ENCODE measurements around the gene ARF5. TPM values are rescaled to one million over a fixed set of nuclear protein-coding genes. Genes with fewer than 3 reads are reported as not detected.
"Not testable (repeated sequence)": the region's sequence is repeated elsewhere in the genome, so short reads cannot be mapped to it uniquely, and the experiment has no call there.

Gene ARF5
- 252 and 308 TPM in 2 replicates for total RNA-seq (2014; rRNA removed; shearing (Covaris generic))

DNA sequence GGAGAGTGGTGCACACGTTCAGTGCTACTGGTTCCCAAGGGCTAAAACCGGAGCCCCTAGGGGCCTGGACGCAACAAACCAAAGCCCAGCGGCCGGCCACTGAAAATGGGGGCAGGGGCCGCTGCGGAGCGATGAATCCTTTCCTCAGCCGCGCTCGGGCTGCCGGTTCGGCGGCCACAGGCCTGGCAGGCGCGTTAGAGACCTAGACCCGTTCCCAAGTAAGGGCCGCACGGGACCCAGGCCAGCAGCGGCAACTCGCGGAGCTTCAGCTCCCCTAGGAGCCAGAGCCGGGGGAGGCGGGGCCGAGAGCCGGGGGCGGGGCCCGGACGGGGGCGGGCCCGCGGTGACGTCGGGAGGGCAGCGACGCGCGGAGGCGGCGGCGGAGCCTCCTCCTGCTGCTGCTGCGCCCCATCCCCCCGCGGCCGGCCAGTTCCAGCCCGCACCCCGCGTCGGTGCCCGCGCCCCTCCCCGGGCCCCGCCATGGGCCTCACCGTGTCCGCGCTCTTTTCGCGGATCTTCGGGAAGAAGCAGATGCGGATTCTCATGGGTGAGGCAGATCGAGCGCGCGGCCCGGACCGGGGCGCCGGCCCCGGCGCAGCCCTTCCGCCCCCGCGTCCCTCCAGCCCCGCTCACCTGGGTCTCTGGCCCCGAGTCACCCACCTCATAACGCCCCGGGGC is at the start of gene ARF5:
Gene ARF5, plus strand, starts transcription at position 393 of the 678 bp plus-strand sequence. Its CDS starts 88 bp downstream, at position 481.
- DNase-seq (ENCODE audit: low read depth): peak; percentile 81

DNA sequence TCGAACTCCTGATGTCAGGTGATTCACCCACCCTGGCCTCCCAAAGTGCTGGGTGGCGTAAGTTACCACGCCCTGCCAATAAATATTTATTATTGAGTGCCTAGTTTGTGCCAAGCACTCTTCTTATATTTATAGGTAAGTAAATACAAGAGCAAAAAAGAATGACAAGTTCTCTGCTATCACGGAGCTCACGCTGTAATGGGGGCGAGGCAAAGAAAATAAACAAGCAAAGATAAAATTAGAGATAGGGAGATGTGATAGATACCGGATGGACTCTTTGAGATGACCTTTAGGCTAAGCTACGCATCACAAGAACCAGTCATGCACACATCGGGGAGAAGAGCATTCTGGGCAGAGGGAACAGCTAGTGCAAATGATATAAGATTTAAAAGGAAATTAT is 49.1 kb upstream of the ARF5 start:
- DNase-seq (ENCODE audit: low read depth): no peak

DNA sequence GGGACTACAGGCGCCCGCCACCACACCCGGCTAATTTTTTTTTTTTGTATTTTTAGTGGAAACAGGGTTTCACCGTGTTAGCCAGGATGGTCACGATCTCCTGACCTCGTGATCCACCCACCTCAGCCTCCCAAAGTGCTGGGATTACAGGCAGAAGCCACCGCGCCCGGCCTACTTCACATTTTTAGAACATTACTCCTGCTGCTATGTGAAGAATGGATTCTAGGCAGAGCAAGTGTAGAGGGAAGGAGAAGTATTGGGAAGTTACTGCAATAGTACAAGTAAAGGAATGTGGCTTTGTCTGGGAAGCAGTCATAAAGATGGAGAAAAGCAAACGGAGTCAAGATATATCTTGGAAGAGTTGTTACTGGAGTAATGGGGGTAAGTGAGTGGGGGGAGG is 47.8 kb upstream of the ARF5 start:
- DNase-seq (ENCODE audit: low read depth): not testable (repeated sequence)

DNA sequence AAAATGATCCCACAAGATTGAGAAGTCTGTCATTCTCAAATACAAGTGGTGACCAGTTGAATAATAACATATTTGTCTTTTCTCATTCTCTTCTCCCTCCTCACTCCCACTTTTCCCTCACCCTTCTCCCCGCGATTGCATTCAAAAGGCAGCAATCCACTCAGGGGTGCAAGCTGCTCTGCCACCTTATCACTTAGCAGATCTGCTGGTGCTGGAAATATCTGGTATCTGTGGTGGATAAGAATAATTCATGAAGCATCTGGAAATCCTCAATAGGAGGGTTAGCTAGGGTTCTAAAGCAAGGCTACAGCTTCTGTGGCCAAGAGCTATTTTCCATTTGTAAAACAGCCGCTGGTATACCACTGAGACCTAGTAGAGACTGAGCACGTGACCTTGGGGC is 46.7 kb upstream of the ARF5 start:
- DNase-seq (ENCODE audit: low read depth): no peak

DNA sequence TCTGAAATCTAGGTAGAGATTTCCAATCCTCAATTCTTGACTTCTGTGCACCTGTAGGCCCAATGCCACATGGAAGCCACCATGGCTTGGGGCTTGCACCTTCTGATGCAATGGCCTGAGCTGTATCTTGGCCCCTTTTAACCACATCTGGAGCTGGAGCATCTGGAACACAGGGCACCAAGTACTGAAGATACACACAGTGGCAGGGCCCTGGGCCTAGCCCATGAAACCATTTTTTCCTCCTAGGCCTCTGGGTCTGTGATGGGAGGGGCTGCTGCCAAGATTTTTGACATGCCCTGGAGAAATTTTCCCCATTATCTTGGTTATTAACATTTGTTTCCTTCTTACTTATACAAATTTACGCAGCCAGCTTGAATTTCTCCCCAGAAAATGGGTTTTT is 41.9 kb upstream of the ARF5 start:
- no peak for DNase-seq (ENCODE audit: low read depth)

DNA sequence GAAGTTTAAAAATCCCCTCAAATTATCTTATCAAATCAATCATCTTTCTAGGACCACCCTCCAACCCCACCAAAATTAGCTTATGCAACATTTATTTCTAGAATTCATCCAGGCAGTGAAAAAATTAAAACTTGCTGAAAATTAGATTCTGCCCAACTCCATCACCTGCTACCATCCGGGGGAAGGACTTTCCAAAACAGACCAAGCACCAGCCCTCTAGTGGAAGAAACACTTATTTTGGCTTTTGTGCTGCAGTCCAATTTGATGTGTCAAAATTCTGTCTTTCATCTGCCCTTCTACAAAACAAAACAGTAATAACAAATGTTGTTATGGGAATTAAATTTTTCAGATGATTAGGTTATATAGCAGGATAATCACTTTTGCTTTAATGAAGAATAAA is 38.0 kb upstream of the ARF5 start:
- no peak for DNase-seq (ENCODE audit: low read depth)

DNA sequence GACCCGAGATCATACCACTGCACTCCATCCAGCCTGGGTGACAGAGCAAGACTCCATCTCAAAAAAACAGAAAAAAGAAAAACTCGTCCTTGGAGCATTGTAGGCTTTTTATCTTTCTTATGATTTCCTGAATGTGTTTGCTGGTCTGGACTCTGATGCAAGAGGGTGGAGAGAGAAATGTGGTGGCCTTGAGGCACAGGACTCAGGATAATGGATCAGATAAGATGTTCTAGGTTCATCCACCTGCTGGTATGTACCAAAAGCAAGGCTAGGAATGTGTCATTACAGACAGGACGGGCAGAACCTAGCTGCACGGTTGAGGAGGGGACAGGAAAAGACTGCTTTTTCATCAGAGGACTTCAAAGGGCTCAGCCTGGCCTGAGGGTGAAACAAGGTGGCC is 36.3 kb upstream of the ARF5 start:
- no peak for DNase-seq (ENCODE audit: low read depth)

DNA sequence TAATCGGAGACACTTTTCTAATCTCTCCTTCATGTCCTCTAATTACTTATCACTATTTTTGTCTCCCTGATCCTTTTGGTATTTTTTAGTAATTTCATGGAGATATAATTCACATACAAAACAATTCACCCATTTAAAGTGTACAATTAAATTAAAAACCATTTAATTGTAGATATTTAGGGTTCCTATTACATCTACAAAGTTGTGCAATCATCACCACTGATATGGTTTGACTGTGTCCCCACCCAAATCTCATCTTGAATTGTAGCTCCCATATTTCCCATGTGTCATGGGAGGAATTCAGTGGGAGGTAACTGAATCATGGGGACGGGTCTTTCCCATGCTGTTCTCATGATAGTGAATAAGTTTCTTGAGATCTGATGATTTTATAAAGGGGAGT is 31.8 kb upstream of the ARF5 start:
- no peak for DNase-seq (ENCODE audit: low read depth)

DNA sequence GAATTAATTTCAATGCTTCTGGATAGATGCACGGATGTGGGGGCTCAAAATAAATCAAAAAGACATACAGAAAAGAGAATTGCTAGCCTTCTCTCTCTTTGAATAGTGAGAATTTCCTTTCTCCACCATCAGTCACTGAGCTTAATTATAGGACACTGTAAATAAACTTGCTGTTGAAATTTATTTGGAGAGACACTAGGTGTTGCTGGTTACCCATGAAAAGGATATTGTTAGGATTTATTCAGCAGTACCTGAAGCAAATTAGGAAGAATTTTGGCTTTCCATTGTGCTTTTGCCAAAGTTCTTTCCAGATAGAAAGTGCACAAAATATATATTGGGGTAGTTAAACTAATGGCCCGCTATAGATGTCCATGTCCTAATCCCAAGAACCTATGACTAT is 30.4 kb upstream of the ARF5 start:
- no peak for DNase-seq (ENCODE audit: low read depth)

DNA sequence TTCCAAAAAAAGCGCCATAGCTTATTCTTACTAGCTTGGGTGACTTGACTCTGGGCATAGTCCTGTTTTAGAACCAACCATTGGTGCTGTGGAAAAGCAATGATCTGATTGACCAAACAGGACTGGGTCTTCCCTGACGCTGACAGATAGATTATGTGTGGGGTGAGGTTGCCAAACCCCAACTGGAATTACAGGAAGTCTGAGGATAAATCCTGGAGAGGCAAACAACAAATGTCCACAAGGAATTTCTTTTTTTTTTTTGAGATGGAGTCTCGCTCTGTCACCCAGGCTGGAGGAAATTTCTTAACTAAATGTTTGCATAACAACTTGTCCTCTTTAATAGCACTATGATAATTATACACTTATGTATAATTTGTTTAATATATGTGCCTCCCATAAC is 22.0 kb upstream of the ARF5 start:
- no peak for DNase-seq (ENCODE audit: low read depth)

DNA sequence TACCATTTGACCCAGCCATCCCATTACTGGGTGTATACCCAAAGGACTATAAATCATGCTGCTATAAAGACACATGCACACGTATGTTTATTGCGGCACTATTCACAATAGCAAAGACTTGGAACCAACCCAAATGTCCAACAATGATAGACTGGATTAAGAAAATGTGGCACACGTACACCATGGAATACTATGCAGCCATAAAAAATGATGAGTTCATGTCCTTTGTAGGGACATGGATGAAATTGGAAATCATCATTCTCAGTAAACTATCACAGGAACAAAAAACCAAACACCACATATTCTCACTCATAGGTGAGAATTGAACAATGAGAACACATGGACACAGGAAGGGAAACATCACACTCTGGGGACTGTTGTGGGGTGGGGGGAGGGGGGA is 20.2 kb upstream of the ARF5 start:
- DNase-seq (ENCODE audit: low read depth): not testable (repeated sequence)

DNA sequence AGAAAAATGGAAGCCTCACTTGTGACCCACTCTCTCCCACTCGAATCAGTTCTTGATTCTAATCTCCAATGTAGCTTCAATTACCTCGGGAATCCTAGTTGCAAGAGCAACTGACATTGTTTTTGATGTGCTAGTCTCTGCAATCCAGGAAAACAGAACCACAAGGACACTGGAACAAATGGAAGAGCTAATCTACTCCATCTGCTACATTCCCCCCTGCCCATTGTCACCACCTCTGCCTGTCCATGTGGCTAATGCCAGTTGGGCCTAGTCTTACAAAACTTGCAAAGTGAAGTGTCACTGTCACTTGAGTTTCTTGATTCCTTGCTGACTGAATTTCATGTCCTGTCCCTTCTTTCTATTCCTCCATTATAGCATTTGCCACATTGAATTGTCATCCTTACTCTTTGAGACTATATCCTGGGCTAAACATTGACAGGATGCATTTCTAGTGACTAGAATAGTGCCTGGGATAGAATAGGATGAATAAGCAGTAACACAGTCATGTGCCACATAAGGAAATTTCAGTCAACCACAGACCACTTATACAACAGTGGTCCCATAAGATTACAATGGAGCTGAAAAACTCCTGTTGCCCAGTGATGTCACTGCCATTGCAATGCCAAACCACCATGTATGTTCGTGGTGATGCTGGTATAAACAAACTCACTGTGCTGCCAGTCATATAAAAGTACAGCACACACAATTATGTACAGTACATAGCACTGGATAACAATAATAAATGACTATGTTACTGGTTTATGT is 16.3 kb upstream of the ARF5 start:
- no peak for DNase-seq (ENCODE audit: low read depth)

DNA sequence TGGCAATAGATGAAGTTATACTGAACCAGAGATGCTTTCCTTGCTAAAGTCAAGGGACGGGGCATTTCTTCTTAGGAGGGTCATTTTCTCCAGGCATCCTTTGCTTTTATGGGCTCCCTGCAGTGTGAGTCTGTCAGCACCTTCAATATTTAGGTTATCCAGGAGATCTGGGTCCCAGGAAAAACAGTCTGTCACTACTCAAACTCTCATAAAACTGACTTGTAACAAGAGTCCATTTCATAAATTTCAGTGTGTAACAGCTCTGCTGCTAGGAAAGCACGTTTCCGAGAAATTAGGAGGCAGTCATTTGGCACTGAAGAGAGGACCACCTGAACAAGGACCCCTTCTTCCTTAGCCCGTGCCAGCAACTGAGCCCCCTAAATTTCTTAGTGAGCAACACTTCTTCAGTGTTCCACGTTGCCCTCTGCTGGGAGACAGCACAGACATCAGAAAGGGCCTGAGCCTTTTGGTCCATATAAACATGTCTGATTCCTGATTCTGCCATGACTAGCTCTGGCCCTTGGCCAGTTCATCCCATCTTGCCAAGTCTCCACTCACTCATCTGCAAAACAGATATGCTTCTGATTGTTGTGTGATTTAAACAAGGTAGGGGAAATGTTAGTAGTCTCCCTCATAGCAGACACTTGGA is 10.1 kb upstream of the ARF5 start:
- DNase-seq (ENCODE audit: low read depth): peak; percentile 45

DNA sequence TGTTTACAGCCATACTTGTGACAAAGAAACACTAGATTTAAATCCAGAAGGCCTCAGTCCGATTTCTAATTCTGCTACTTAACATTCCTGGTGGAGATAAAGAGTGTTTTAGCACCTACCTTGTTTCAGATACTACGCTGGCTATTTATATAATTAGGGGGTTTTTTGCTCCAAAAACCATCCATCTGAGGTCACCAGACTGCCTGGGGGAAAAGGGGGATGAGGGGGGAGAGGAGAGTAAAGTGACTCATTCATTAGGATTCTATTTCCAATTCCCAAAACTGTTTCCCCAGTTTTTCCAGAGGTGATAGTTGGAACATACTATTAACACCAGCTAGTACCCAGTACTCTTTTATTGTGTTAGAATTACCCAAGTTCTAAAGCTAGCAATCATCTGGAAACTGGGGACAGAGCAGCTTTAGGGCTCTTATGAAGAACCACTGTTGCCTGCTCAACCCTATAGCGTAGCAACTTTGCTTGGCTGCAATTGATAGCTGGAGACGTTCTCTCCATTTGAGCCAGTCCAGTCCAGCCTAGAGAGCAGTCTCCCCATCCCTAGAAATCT is 9.4 kb upstream of the ARF5 start:
- DNase-seq (ENCODE audit: low read depth): peak; percentile 55

DNA sequence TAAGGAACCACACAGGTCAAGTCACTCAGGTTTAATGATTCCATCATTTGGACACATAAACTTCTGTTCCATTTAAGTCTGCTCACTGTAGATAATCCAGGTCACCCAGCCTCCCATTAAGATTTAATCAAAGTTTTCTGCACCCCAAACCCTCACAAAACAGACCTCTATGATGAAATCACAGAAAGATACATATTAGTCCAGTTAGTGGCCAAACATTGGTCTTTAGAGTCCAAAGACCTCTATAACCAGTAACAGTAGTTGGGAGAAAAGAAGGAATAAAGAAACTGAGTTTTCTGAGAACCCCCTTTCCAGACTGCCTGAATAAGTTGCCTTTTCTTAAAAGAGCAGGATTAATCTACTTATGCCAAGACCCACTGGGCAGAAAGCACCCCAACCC is 7.6 kb upstream of the ARF5 start:
- DNase-seq (ENCODE audit: low read depth): no peak

DNA sequence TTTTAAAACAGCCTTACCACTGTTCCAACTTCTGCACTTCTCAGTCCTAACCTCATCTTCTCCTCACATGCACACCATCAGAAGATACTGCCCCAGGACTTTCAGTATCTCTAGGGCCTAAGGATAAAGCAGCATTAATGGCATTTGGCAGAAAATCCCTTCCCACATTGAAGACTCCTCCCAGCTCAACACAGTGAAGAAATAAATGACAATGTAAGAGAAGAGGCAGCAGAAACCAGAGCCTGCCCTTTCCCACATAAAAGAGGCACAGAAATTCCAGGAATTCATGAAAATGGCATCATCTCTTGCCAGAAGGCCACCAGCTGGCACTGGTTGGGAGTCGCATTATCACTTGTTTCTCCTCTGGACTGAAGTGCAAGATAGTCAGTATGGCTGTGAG is 6.5 kb upstream of the ARF5 start:
- DNase-seq (ENCODE audit: low read depth): peak; percentile 39

DNA sequence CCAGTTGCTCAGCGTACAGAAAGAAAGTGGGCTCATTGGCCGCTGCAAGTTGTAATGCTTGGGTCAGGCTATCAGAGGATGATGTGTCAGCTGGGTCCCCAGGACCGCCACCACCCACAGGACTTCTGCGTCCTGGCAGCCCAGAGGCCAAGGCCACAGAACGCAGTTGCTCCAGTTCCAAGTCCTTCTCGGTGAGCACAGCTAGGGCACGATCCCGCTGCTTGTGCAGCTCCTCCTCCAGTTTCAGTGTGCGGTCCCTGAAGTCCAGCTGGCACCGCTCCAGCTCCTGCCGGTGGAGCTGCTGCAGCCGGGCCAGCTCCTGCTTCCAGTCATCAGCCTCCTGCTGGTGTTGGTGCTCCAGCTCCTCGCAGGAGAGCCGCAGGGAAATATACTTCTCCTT is 5.8 kb upstream of the ARF5 start:
- DNase-seq (ENCODE audit: low read depth): no peak

DNA sequence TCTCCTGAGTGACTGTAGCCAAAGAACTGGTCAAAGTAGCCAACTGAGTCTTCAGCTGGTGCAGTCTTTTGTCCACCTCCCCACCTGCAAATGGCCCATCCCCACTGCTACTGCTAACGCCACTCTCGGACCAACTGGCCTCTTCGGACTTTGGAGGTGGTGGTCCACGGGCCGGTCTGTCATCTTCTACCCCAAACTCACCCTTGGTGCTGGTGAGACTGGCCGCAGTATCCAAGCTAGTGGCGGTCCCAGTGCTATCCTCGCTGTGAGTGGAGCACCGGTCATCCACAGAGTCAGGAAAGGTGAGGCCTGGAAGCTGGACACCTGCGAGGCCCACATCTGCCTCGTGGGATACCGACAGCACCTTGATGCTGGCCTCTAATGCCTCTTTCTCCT is 3.6 kb upstream of the ARF5 start:
- no peak for DNase-seq (ENCODE audit: low read depth)

DNA sequence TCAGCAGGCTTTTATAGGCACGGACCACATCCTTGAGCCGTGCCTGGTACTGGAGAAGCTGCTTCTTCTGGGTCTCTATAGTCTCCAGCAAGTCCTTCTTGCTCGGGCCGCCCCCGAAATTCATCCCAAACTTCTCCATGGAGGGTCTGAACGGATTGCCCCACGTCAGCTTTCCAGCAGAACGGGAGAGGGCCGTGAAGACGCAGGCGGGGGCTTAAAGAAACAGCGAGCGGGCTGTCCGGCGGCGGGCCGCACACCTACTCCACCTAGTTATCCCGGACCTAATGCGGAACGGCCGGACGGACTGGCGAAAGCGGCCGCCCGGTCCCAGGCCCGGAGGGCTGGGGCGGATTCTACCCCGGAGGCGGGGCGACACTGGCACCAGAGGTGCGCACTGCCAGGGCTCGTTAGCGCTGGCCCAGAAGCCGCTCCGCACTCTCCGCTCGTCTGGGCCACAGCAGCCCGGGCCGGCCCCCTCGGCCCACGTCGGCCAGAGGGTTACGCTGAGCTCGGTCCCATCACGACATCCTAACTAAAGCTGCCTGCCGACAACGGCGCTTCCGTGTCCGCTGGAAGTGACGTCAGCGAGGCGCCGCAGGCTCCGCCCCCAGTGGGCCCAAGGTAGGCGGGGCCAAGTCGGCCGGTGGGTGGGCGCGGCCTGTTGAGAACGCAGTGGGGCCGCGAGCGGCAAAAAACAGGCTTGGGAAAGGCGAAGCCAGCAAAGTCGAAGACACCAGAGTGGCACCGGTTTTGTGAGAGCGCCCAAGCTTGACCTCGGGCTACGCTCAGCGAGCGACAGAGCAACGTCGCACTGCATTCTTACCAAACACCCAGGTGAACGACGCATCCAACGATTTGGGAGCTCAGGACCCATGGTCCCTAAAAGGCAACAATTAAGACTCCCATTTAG is 2.9 kb upstream of the ARF5 start, which contains the start of gene GCC1:
Gene GCC1, minus strand, starts transcription at position 553 of the 910 bp plus-strand sequence. Its CDS starts 414 bp downstream, at position 139.
- DNase-seq (ENCODE audit: low read depth): peak; percentile 86

DNA sequence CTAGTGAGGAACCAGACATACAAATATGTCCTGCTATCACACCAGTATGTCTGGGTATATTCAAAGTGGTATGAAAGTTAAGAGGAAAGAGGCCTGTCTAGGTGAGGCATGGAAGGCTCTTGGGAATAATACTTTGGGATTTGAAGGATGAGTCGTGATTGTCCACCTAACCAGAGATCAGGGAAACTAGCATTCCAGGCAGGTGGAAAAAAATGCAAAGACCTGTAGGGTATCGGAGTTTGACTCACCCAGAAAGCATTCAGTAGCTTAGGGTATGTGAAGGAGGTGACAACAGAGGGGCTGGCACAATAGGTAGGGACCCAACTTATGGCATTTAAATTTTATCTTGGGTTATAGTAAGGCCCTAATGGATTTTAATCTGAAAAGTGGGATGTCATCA is 1.9 kb upstream of the ARF5 start:
- no peak for DNase-seq (ENCODE audit: low read depth)

DNA sequence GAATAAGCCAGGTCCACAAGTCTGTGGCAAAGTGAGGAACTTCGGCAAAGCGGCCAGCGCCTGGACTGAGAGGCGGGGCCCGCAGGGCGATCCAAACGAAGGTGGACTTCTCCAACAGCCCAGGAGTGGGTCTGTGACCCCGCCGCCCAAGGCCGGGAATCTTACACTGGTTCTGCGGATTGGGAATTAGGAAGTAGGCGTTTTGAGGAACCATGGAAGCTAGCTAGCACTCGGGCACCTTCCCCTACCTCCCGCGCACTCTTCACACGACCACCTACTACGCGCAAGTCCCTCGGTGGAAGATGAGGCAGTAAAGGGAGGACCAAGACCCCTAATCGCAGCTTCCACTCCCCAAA is 570 bp upstream of the ARF5 start:
- DNase-seq (ENCODE audit: low read depth): no peak
